Measurements from ENCODE around the gene SUCNR1. TPM values are rescaled to one million over a fixed set of nuclear protein-coding genes. Genes with fewer than 3 reads are reported as not detected.

SUCNR1 gene
- total RNA-seq (2014; rRNA removed; shearing (Covaris generic)) = not detected in 2 replicates

GRCh38 chr3:151873398-151873797 is at the start of gene SUCNR1:
TSS of gene SUCNR1 (plus strand) at chr3:151873643. CDS start at chr3:151879893, 6,250 bp downstream.

Other genes with a start within 250 kb of the SUCNR1 start
- gene AADACL2, start 139.7 kb upstream of the SUCNR1 start, total RNA-seq (2014; rRNA removed; shearing (Covaris generic)) = not detected in 2 replicates
- not detected in 2 replicates for gene AADAC, start 59.5 kb upstream of the SUCNR1 start, total RNA-seq (2014; rRNA removed; shearing (Covaris generic))

Measured in A375 (cell line).